Neutrophil (primary cell): ENCODE data around the gene PRDM12.

Source experiments
- H3K27ac ChIP-seq: fragments of 200-600 bp; sonication (generic); 2 replicates; pipeline ENCODE4 v1.5.1; 2016; ENCODE audit warnings: mild to moderate bottlenecking, moderate library complexity
- H3K27me3 ChIP-seq: fragments of 200-600 bp; sonication (generic); 2 replicates; pipeline ENCODE4 v1.6.0; 2016; ENCODE audit warnings: mild to moderate bottlenecking
- H3K36me3 ChIP-seq: fragments of 200-600 bp; sonication (generic); 2 replicates; pipeline ENCODE4 v1.5.1; 2017
- H3K4me1 ChIP-seq, 2 experiments: fragments of 200-600 bp in 1 of 2; sonication (generic) in 1 of 2; 1 replicate in 1 of 2; 2 replicates in 1 of 2; pipeline versions ENCODE4 v1.5.1 to v1.6.1; 2013 to 2016; ENCODE audit warnings: low read depth in 1 of 2, low read length in 1 of 2, mild to moderate bottlenecking in 1 of 2, moderate library complexity in 1 of 2; ENCODE audit not compliant: control insufficient read depth in 1 of 2, insufficient read depth in 1 of 2
- H3K4me3 ChIP-seq, 2 experiments: fragments of 200-600 bp in 1 of 2; sonication (generic) in 1 of 2; 1 replicate in 1 of 2; 2 replicates in 1 of 2; pipeline ENCODE4 v1.5.1; 2013 to 2016; ENCODE audit warnings: low read depth in 1 of 2, low read length in 1 of 2, mild to moderate bottlenecking in 1 of 2, moderate library complexity in 1 of 2
- H3K9me3 ChIP-seq: fragments of 200-600 bp; sonication (generic); 2 replicates; pipeline ENCODE4 v1.5.1; 2016
- CTCF ChIP-seq: fragments of 200-600 bp; sonication (generic); IDR thresholded peaks from 2 replicates; pipeline ENCODE4 v1.5.1; 2016; ENCODE audit warnings: antibody characterized with exemption

PRDM12 gene

GRCh38 chr9:130668196-130668595 lies 3.8 kb downstream of the PRDM12 start:
- Histone ChIP-seq H3K4me1 (peaks cover 0 to 4% of the 10 kb centered on the region in 2 experiments), H3K4me3 (no peak overlapping the region), H3K36me3 (no peaks in the 10 kb centered on the region), H3K27me3 (peaks cover 100% of the 10 kb centered on the region), H3K27ac (no peak overlapping the region), H3K9me3 (no peaks in the 10 kb centered on the region)
- TF ChIP-seq CTCF, result no peak

GRCh38 chr9:130668659-130669058 lies 4.3 kb downstream of the PRDM12 start:
- Histone ChIP-seq H3K36me3 (no peaks in the 10 kb centered on the region), H3K27me3 (peaks cover 96% of the 10 kb centered on the region), H3K9me3 (no peaks in the 10 kb centered on the region), H3K4me3 (no peak overlapping the region), H3K27ac (no peak overlapping the region), H3K4me1 (peaks cover 0 to 4% of the 10 kb centered on the region in 2 experiments)
- TF ChIP-seq CTCF, result no peak

- no peaks in the 10 kb centered on the region for H3K36me3 ChIP-seq
- no peak overlapping the region for H3K27ac ChIP-seq
- no peak overlapping the region for H3K4me3 ChIP-seq
- H3K9me3 ChIP-seq, result no peaks in the 10 kb centered on the region
- no peaks in the 10 kb centered on the region for H3K4me1 ChIP-seq
- no peak for TF ChIP-seq CTCF
- peaks cover 83% of the 10 kb centered on the region for H3K27me3 ChIP-seq
Measured at GRCh38 chr9:130669965-130670364, 5.6 kb downstream of the PRDM12 start.

- Histone ChIP-seq H3K9me3 (no peaks in the 10 kb centered on the region), H3K27ac (no peak overlapping the region), H3K36me3 (no peaks in the 10 kb centered on the region), H3K4me1 (no peaks in the 10 kb centered on the region), H3K27me3 (peaks cover 82% of the 10 kb centered on the region), H3K4me3 (no peak overlapping the region)
- no peak for TF ChIP-seq CTCF
Measured at GRCh38 chr9:130670644-130671043, 6.2 kb downstream of the PRDM12 start.

GRCh38 chr9:130672466-130672865 lies 8.1 kb downstream of the PRDM12 start:
- H3K36me3 ChIP-seq, result no peaks in the 10 kb centered on the region
- no peak for TF ChIP-seq CTCF
- H3K4me1 ChIP-seq, result no peaks in the 10 kb centered on the region

More at GRCh38 chr9:130672466-130672865, 8.1 kb downstream of the PRDM12 start:
- H3K4me3 ChIP-seq, result no peak overlapping the region
- H3K9me3 ChIP-seq, result no peaks in the 10 kb centered on the region
- H3K27ac ChIP-seq, result no peak overlapping the region
- H3K27me3 ChIP-seq, result peaks cover 76% of the 10 kb centered on the region
